Gastroesophageal sphincter (tissue), 3 donors: ENCODE data around the gene NBEA.

ENCODE experiments used
- CTCF ChIP-seq, 4 experiments: fragments of 200-600 bp in 2 of 4; fragments of 450-650 bp in 2 of 4; sonication (generic) in 1 of 4; IDR thresholded peaks; one replicate each; pipeline ENCODE4 v1.5.1; 2017 to 2019; ENCODE audit warnings: antibody characterized with exemption in 4 of 4, mild to moderate bottlenecking in 2 of 4, moderate library complexity in 2 of 4
- POLR2A ChIP-seq, 2 donors: fragments of 450-650 bp; IDR thresholded peaks; one replicate each; pipeline ENCODE4 v1.6.1; 2017; ENCODE audit warnings: antibody characterized with exemption in 2 of 2, mild to moderate bottlenecking in 2 of 2, moderate library complexity in 1 of 2

GRCh38 chr13:35672611-35673010 lies 730.5 kb downstream of the NBEA start:
- TF ChIP-seq POLR2A (IDR thresholded peaks at IDR 0.05) (no peak), CTCF (IDR thresholded peaks at IDR 0.05) (no peak)
